ENCODE measurements around the gene SNCA.

SNCA gene

GRCh38 chr4:89836897-89837384, at the start of gene SNCA:
Gene SNCA, minus strand, starts transcription at chr4:89837161. Its CDS starts 1,494 bp downstream, at chr4:89835667.
- DNase-seq (ENCODE audit: low spot score), result peak; percentile 90

DNA sequence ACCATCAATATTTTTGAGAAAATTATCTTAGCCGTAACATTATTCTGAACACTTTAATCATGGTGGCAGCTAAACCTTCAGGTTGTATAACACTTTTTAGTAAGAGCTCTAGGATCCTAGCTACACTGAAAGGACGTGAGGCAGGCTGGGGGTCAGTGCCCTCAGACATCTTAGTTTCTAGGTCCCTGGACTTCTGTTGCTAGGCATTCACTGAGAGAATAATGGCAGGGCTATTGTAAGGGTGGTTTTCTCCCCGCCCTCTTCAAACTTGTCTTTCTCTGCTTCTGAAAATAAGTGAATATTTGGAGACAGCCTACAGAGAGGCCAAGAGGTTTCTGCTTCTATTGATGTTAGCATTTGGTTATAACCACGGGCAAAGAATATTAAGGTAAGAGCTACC, 42.3 kb upstream of the SNCA start:
- DNase-seq (ENCODE audit: low spot score), result no peak

DNA sequence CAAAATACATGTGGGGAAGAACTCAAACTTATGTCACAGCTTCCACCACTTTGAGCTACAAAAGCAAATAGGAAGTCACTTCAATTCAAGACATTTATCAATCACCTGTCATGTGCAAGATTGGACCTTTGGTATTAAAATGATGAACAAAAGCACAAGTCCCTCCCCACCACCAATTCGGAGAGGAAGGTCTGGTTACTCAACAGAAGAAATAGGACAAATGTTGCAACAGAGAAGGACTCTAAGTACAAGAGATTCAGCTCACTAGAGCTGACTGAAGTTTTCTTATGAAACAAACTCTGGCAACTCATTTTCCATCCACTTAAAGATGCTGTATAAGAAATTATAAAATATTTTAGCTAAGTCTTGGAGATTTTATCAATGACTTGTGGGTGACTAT, 41.6 kb upstream of the SNCA start:
- DNase-seq (ENCODE audit: low spot score), result no peak

DNA sequence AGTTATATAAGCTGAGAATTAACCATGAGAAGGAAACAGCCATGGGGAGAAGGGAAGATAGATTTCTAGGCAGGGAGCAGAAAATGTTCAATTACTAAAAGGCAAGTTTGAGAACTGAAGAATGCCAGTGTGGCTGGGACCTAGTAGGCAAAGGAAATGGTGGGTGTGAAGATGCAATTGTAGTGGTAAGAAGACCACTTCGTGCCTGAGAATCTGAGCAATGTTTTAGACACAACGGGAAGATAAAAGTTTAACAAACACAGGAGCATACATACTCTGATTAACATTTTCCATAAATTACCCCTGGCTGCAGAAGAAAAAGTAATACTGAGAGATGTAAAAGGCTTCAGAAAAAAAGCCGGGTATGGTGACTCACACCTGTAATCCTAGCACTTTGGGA, 39.6 kb upstream of the SNCA start:
- no peak for DNase-seq (ENCODE audit: low spot score)

DNA sequence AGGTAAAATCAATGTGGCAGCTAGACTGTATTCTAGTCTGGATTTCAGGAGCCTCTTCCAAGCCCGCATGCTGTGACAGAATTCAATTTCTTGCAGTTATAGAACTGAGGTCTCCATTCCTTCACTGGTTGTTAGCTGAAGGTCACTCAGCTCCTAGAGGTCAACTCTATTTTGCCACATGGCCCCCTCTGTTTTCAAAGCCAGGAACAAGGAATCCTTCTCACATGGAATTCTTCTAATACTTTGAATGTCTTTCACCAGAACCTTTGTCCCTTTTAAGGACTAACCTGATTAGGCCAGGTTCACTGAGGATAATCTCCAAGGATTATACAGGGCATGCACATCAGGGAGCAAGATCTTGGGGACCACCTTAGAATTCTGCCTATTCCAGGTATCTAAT, 34.2 kb upstream of the SNCA start:
- no peak for DNase-seq (ENCODE audit: low spot score)

GRCh38 chr4:89868999-89869589, 32.1 kb upstream of the SNCA start:
- DNase-seq (ENCODE audit: low spot score), result no peak

GRCh38 chr4:89868276-89868675, 31.3 kb upstream of the SNCA start:
- no peak for DNase-seq (ENCODE audit: low spot score)

- no peak for DNase-seq (ENCODE audit: low spot score)
Measured at GRCh38 chr4:89863533-89863932, 26.6 kb upstream of the SNCA start.

DNA sequence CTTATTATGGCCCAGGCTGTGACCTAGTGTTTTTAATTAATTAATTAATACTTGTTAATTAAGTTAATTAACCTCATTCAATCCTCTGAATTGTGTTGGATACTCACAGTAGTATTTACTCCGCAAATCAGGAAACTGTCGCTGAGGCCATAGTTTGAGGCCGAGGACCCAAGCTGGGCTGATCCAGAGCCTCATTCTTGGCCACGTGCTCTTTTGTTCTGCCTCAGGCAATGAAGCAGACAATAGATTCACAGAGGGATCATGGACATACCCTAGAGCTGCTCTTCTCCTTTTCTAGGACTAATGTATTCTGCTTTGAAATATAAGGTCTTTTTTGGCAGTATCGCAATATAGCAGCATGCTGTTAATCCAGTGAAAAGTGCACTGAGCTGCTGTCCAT, 24.0 kb upstream of the SNCA start:
- no peak for DNase-seq (ENCODE audit: low spot score)

GRCh38 chr4:89855236-89855635, 18.3 kb upstream of the SNCA start:
- no peak for DNase-seq (ENCODE audit: low spot score)

DNA sequence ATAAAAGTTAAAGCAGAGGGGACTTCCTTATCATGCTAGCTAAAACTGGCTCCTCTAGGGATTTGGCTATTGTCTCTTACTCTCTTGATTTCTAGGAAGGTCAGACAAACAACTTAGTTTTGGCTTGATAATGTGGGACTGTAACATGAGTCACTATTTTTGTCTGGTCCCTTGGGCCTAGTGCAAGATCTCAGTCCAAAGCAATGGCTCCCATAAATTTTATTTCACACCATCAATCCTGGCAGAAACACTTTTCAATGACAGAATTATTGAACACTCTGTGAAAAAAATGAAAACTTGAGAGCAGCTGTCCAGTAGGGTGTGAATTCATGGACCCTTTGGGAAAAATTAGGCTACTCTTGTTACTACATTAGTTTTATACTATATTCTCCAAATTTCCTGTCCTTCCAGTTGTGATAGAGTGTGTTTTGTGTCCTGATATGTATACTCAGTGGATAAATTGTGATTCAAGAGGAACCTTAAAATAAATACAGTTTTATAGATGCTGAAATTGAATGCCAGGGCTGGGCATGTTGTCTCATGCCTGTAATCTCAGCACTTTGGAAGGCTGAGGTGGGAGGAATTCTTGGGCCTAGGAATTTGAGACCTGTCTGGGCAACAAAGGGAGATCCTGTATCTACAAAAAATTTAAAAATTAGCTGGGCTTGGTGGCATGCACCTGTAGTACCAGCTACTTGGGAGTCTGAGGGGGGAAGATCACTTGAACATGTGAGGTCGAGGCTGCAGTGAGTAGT, 10.8 kb upstream of the SNCA start:
- no peak for DNase-seq (ENCODE audit: low spot score)

DNA sequence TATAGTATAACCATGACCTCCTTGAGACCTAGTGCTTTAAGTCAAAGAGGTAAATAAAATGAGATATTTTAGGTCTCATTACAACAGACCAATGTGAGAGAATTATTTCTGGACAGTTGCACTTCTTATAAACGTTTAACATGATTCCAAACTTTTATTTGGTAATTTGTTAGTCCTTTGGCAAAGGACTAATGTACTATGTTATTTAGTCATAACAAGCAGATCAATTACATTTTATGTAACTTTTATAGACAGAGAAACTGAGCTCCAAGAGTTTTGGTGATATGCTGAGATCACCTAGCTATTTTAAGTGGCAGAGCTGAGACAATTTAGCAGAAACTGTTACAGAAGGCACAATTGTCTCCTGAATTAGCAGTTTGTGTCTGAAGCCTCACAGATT, 2.6 kb upstream of the SNCA start:
- DNase-seq (ENCODE audit: low spot score), result no peak

DNA sequence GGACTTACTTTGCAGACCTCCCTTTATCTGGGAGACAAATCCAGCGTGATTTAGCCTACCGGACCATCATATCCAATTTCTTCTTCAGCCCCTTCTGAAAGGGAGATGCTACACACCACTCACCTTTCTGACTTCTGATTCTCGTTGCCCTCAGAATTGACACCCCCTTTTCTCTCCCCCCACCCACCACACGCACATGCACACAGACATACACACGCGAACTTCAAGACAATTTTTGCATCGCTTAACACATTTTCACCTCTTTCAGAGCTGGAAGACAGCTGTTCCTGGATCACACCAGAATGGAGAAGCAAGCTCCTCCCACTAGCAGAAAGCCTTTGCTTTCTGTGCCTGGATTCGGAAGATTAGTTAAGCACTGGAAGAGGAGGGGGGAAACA, 1.0 kb upstream of the SNCA start:
- peak; percentile 51 for DNase-seq (ENCODE audit: low spot score)

- no peak for DNase-seq (ENCODE audit: low spot score)
Measured at GRCh38 chr4:89837385-89837992, 528 bp upstream of the SNCA start.

- DNase-seq (ENCODE audit: low spot score), result peak; percentile 59
Measured at GRCh38 chr4:89836031-89836745, 773 bp downstream of the SNCA start.

- no peak for DNase-seq (ENCODE audit: low spot score)
Measured at GRCh38 chr4:89835413-89835812, 1.5 kb downstream of the SNCA start.

GRCh38 chr4:89834486-89835209, 2.3 kb downstream of the SNCA start:
- no peak for DNase-seq (ENCODE audit: low spot score)

DNA sequence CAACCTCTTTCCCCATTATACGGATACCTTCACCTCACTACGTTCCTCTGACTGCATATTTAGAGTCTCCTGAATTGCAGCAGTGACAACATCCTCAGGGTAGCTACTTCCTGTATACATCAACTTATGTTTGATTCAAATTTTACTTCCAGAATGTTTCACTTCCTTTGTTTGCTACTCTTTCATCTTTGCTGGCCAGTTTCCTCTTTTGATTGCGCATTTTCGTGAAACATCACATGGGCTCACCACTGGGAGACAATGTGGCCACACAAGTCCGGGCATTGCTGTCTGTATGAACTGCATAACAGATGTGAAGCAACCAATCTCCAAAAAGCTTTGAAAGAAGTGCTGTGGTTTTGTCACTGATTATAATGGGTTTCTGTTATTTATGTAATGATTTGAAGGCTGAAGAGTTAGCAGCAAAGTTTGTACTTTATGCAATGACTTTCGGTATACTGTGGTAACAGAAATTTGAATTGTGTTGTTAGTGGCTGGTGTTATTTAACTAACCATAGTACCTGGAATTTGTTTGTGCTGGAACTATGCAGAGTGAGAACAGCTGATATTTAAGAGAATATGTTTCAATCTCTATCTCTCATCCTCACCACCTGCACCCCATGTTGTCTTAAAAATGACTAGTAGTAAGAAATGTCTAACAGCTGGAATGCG, 7.4 kb downstream of the SNCA start:
- no peak for DNase-seq (ENCODE audit: low spot score)

DNA sequence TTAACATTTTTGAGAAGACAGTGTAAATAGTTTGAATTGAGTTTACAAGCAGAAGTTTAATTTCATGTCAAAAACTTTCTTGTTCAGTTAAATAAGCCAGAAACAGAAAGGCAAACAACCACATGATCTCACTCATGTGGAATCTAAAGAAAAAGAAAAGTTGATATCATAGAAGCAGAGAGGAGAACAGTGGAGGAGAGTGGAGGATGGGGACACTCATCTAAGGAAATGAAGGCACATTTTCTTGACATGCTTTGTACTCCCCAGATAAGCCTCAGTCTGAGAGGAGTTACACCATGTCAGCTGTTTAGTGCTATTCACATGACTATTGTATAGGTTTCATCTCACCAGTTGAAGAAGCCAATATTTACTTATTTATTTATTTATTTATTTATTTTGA, 13.5 kb downstream of the SNCA start:
- DNase-seq (ENCODE audit: low spot score), result no peak

- no peak for DNase-seq (ENCODE audit: low spot score)
Measured at GRCh38 chr4:89821612-89822011, 15.3 kb downstream of the SNCA start.

DNA sequence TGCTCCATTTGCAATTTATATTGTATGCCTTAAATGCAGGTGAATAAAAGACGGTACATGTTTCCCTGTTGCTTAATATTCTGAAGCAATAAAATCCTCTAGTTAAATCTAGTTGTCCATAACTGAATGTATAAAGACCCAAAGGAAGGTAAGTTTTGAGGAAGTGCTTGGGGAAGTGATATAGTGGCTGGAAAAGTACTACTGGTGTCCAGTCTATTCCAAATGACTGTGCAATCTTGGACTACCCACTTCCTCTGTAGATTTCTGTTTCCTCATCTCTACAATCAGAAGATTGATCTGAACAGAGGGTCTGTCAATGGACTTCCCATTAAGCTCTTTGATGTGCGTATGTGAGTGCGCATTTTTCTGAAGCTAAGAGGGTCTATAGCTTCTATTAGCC, 17.0 kb downstream of the SNCA start:
- DNase-seq (ENCODE audit: low spot score), result no peak

- no peak for DNase-seq (ENCODE audit: low spot score)
Measured at GRCh38 chr4:89814362-89814761, 22.6 kb downstream of the SNCA start.
